Heart right ventricle (tissue), 16 donors: ENCODE results near the gene CD1D. TPM values are rescaled to one million over a fixed set of nuclear protein-coding genes. Genes with fewer than 3 reads are reported as not detected.
"Not testable (repeated sequence)": the region's sequence is repeated elsewhere in the genome, so short reads cannot be mapped to it uniquely, and the experiment has no call there.

Experiments
- ATAC-seq, 8 donors: fragments of 200-7000 bp; cut with Tn5 transposase; one replicate each; pipeline ENCODE4 v1.9.1; 2020; ENCODE audit warnings: mild to moderate bottlenecking in 8 of 8, moderate library complexity in 8 of 8, moderate number of reproducible peaks in 1 of 8
- DNase-seq, 2 donors: peaks; one replicate each; pipeline ENCODE4 v3.0.0-alpha.2; 2020
- H3K27ac ChIP-seq, 10 donors: fragments of 200-600 bp; sonication (generic) in 2 of 10; one replicate each; pipeline versions ENCODE4 v1.5.0 to v1.8.0; 2020 to 2022; ENCODE audit warnings: mild to moderate bottlenecking in 3 of 10
- H3K27me3 ChIP-seq, 7 donors: fragments of 200-600 bp; one replicate each; pipeline ENCODE4 v1.8.0; 2021 to 2022; ENCODE audit warnings: mild to moderate bottlenecking in 2 of 7
- H3K36me3 ChIP-seq, 9 donors: fragments of 200-600 bp; sonication (generic) in 1 of 9; one replicate each; pipeline versions ENCODE4 v1.5.0 to v1.8.0; 2020 to 2022; ENCODE audit warnings: mild to moderate bottlenecking in 2 of 9
- H3K4me1 ChIP-seq, 9 donors: fragments of 200-600 bp; sonication (generic) in 1 of 9; one replicate each; pipeline versions ENCODE4 v1.5.0 to v1.8.0; 2020 to 2022; ENCODE audit warnings: mild to moderate bottlenecking in 4 of 9
- H3K4me3 ChIP-seq, 10 donors: fragments of 200-600 bp; sonication (generic) in 2 of 10; one replicate each; pipeline versions ENCODE4 v1.5.0 to v1.8.0; 2020 to 2022; ENCODE audit warnings: mild to moderate bottlenecking in 7 of 10, moderate library complexity in 2 of 10
- H3K9me3 ChIP-seq, 11 donors: fragments of 200-600 bp in 10 of 11; sonication (generic) in 2 of 11; one replicate each; pipeline versions ENCODE4 v1.5.0 to v1.8.0; 2013 to 2022; ENCODE audit warnings: mild to moderate bottlenecking in 2 of 11, control low read depth in 1 of 11, moderate library complexity in 1 of 11
- WGBS, 2 donors: extraction: QIAGEN DNeasy Blood & Tissue Kit; methylation state at CpG; one replicate each; pipeline ENCODE4 v1.1.7; 2013; ENCODE audit warnings: inconsistent platforms in 1 of 2; 5-methylcytosine and 5-hydroxymethylcytosine counted together
- intact Hi-C, 10 donors: fragments of 100-400 bp; cut with DNase I; formaldehyde crosslinking; loops; one replicate each; pipeline versions ENCODE4 v1.11.1 to v1.14.2; 2022
- polyA plus RNA-seq, 2 donors: library from polyadenylated mRNA; stranded (reverse); fragments of 200-250 nt; gene quantifications; one replicate each; pipeline ENCODE4 v1.2.3, GENCODE V29; 2013
- total RNA-seq, 10 donors: library from RNA; stranded (reverse); fragmentation: NEBNext Ultra II Directional in 3 of 10; extraction: Animal tissue kit (Norgen Biotek cat#: 25700) in 3 of 10; gene quantifications; one replicate each; pipeline versions ENCODE4 v1.2.1 to v1.2.4, GENCODE V29; 2021 to 2023
- TF ChIP-seq, protein P1 (sequence below), 9 donors: fragments of 200-600 bp; sonication (generic) in 2 of 9; IDR thresholded peaks; one replicate each; pipeline versions ENCODE4 v1.5.0 to v1.8.0; 2021 to 2022; ENCODE audit warnings: antibody characterized with exemption in 9 of 9, mild to moderate bottlenecking in 5 of 9, moderate library complexity in 1 of 9
- donor health status: Arrhythmogenic right ventricular cardiomyopathy.
- donor health status: ischemic (EF 13 %, LVEDD 7.1; RV severe dilation, severe dysfunction).
- donor health status: healthy with polysubstance abuse.
- donor health status: DM: no; HTN: yes; CAD: no.
- donor health status: DM: no; HTN: no; CAD: no.
- donor health status: ischemic (EF 25% LVEDD 6.9; RV normal size, moderate dysfunction).
- donor health status: ischemic (EF 25% LVEDD 5.7; RV mildly dilated, moderate dysfunction).
- donor health status: healthy.
- donor health status: DM: yes; HTN: yes; CAD: no.
- donor health status: Ischemic cardiomyopathy.
- donor health status: ischemic (EF 35%, LVEDD 5.7; RV mildly dilated, moderate dysfunction).
- donor health status: nonischemic (EF 11% LVEDD 7.7; RV severe dilation, severe dysfunction).
- donor health status: DM: yes; HTN: yes; CAD: no.
- donor health status: PGD.
- donor health status: ischemic (EF 29% LVEDD 5.4; RV normal size, mild dysfunction).
- donor health status: nonischemic (EF 23%, LVEDD 6.1; RV moderate dilation, normal function).

CD1D gene
- total and polyA plus RNA-seq, 12 donors = 0.67 to 5.9 (median 2.1) TPM

DNA sequence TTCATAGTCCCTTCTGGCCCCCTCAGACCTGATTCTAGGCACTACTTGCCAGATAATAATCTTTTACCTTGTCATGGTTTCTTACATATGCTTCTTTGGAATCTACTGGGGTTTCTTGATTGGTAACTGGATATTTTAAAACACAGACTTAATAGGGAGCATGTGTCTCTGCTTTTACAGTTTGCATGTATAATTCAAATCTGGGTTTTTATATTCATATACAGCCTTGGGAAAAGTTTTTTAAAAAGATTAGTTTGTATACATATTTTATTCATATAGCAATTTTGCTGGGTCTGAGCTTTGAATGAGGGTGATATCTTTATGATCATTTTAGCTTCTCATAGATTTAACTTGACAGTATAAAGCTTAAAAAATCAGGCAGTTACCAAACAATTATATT, 21.1 kb upstream of the CD1D start:
- Histone ChIP-seq H3K4me1 (peaks cover 0 to 23% (median 0%) of the 10 kb centered on the region in 9 donors), H3K27ac (no peak overlapping the region), H3K9me3 (no peaks in the 10 kb centered on the region), H3K27me3 (peaks cover 0 to 7% (median 0%) of the 10 kb centered on the region in 7 donors), H3K4me3 (no peak overlapping the region), H3K36me3 (no peaks in the 10 kb centered on the region)
- ATAC-seq (no peak), DNase-seq (no peak)
- intact Hi-C loops = no loop called here
- TF ChIP-seq, protein P1, sequence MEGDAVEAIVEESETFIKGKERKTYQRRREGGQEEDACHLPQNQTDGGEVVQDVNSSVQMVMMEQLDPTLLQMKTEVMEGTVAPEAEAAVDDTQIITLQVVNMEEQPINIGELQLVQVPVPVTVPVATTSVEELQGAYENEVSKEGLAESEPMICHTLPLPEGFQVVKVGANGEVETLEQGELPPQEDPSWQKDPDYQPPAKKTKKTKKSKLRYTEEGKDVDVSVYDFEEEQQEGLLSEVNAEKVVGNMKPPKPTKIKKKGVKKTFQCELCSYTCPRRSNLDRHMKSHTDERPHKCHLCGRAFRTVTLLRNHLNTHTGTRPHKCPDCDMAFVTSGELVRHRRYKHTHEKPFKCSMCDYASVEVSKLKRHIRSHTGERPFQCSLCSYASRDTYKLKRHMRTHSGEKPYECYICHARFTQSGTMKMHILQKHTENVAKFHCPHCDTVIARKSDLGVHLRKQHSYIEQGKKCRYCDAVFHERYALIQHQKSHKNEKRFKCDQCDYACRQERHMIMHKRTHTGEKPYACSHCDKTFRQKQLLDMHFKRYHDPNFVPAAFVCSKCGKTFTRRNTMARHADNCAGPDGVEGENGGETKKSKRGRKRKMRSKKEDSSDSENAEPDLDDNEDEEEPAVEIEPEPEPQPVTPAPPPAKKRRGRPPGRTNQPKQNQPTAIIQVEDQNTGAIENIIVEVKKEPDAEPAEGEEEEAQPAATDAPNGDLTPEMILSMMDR (IDR thresholded peaks at IDR 0.05) = no peak

DNA sequence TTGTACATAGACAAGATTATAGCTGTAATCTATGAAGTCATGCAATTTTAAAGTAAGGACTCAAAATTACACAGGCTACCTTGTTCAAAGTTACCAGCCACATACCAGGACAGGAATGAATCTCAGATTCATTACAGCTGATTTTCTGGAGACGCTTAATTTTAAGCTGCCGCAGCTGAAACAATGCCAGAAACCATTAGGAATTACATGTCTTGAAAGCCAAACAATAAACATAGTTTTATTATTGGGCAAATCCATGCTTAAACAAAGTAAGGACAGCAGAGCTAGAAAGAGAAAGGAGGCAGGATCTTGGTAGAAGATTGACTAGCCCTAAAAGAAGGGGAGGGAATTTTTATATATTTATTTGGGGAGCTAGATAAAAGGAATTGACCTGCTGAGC, 19.2 kb upstream of the CD1D start:
- 76% methylated on average over 2 of the region's 2 CpGs for WGBS, 2 donors
- intact Hi-C loops = no loop called here
- no peak for ATAC-seq
- H3K27ac ChIP-seq = no peak overlapping the region
- H3K9me3 ChIP-seq = no peaks in the 10 kb centered on the region
- TF ChIP-seq, protein P1 (IDR thresholded peaks at IDR 0.05) = no peak
- H3K4me3 ChIP-seq = no peak overlapping the region
- no peaks in the 10 kb centered on the region for H3K36me3 ChIP-seq
- H3K4me1 ChIP-seq = peaks cover 0 to 18% (median 0%) of the 10 kb centered on the region in 9 donors
- H3K27me3 ChIP-seq = peaks cover 0 to 7% (median 0%) of the 10 kb centered on the region in 7 donors
- DNase-seq = no peak

DNA sequence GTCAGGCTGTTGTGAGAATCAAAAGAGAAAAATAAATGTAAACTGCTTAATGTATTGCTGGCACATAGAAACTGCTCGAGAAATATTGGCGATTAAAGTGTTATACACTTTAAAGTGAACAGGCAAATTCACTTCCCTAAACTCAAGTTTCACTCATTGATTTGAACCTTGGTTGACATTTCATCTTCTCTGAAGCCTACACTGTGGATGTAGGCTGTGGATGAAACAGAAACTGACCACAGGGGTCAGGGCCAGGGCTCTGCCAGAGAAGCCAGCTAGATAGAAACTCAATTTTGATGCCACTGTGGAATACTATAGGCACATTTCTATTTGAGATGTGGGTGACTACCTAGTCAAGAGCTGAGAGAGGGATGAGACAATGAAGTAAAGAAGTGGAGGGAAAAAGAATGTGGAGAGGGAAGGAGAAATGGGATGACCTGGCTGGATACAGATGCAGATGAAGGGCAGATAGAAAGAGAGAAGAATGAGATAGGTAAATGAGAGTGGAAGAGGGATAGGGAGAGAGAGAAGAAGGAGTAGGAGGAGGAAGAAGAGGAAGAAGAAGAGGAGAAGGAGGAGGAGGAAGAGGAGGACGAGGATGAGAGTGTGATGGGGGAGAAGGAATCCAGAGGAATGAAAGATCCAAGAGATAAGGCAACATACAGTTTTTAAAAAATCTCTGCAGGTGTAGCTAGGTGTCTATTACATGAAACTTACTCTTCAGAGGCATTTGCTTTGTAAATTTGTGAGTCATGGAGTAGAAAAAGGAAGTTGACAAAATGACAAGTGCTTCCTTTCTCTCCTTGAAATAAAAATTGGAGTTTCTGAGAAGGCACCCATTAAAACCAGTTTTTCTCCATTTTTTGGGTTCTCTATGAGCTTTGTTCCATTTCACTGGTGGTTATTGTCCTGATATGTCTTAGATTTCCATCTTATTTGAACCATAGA, 17.4 kb upstream of the CD1D start:
- H3K27me3 ChIP-seq = peaks cover 0 to 7% (median 0%) of the 10 kb centered on the region in 7 donors

DNA sequence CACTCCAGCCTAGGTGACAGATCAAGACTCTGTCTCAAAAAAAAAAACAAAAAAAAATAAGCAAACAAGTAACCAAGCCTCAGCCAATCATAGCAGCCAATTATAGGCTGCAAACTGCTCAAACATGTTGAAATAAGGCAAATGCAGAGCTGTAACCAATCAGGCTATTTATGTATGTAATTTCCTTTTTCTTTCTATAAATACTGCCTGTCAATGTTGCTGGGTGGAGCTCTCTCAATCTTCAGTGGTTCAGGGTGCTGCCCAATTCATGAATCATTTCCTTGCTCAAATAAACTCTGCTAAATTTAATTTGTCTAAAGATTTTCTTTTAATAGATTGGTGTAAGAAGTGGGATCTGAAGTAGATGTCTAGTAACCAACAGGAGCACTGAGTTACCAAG, 11.6 kb upstream of the CD1D start:
- TF ChIP-seq, protein P1 (IDR thresholded peaks at IDR 0.05) = no peak
- no peak for DNase-seq
- no peak for ATAC-seq
- peaks cover 0 to 6% (median 0%) of the 10 kb centered on the region in 7 donors for H3K27me3 ChIP-seq
- peaks cover 0 to 9% (median 0%) of the 10 kb centered on the region in 11 donors for H3K9me3 ChIP-seq
- peaks cover 0 to under 1% (median 0%) of the 10 kb centered on the region in 9 donors for H3K4me1 ChIP-seq
- no peak overlapping the region for H3K4me3 ChIP-seq
- no peaks in the 10 kb centered on the region for H3K36me3 ChIP-seq
- no peak overlapping the region for H3K27ac ChIP-seq
- intact Hi-C loops = no loop called here

More for the DNA sequence above, 17.4 kb upstream of the CD1D start:
- peak overlapping the region in 1 of 10 donors; percentile 39 for H3K27ac ChIP-seq
- no peaks in the 10 kb centered on the region for H3K36me3 ChIP-seq
- DNase-seq (no peak), ATAC-seq (no peak)
- WGBS, 2 donors = 67 to 80% methylated on average over 3 of the region's 3 CpGs
- intact Hi-C loops = no loop called here
- H3K4me1 ChIP-seq = peaks cover 0 to 18% (median 0%) of the 10 kb centered on the region in 9 donors
- H3K4me3 ChIP-seq = no peak overlapping the region
- TF ChIP-seq, protein P1 (IDR thresholded peaks at IDR 0.05) = no peak
- H3K9me3 ChIP-seq = no peaks in the 10 kb centered on the region

DNA sequence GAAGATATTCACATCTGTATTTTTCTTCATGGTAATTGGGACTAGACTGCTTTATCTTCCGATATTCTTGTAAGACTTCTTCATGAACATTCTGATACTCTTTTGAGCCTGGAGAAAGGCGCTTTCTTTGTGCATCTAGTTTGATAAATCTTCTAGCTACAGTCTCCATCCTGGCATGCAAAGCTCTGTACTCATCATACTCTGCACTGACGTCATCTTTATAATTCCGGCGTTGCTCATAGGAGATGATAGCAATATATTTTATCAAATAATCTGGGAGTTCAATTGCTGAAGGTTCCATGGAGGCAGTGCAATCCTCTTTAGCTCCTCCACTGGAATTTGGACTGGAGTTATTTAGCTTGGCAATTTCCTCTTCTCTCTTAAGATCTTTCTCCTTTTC, 4.8 kb upstream of the CD1D start:
- H3K4me3 ChIP-seq, H3K36me3 ChIP-seq, ATAC-seq, intact Hi-C loops, H3K27me3 ChIP-seq, DNase-seq, H3K9me3 ChIP-seq, H3K27ac ChIP-seq: not testable (repeated sequence)
- 95 to 96% methylated on average over 5 of the region's 5 CpGs for WGBS, 2 donors
- H3K4me1 ChIP-seq = peaks cover 0 to 31% (median 16%) of the 10 kb centered on the region in 9 donors
